Stimulated activated CD4-positive, alpha-beta T cell treated with anti-CD3 and anti-CD28 coated beads, TNF-alpha, amount 100 ng/mL, for 48 hours (primary cell): ENCODE measurements around the gene OGG1.
A peak's percentile ranks its signal among the peaks of the same experiment; 100 is the strongest.

Source experiments
- DNase-seq, 3 donors: peaks; one replicate each; pipeline ENCODE4 v3.0.0-alpha.2; 2020; ENCODE audit warnings: low read depth in 3 of 3

Gene OGG1

DNA sequence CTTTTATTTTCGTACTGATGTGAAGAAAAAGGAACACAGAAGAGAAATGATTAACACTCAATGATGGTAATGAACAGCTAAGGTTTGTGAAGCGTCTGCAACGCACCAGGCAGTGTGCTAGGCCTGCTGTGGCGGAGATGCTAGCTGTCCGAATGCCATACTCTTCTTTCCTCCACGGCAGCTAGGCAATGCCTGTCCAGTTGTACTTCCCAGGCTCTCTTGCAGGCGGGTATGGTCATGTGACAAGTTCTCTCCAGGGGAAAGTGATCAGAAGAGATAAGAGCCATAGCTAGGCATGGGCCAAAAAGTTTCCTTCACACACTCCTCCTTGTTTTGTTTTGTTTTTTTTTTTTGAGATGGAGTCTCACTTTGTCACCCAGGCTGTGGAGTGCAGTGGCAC is 35.9 kb downstream of the OGG1 start:
- DNase-seq: no peak

DNA sequence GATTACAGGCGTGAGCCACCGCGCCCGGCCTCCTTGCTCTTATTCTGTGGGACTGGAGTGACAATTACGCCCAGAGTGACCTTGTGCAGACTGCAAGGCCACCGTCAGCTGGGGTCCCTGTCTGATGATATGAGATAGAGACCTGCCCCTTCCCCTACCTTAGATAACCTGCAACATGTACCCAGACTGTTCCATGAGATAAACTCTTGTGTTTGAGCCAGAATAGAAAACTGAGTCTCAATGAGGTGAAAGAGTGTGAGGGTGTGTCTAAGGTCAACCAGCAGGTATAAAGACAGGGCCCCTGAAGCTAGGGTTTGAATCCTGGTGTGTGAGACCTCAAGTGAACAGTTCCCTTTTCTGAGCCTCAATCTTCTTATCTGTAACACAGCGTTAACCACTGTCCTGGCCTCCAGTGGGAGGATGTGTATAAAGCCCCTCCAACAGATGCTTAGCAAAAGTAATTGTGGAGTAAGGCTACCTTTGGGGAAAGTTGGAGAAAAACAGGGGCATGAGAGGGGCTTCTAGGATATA is 36.5 kb downstream of the OGG1 start:
- DNase-seq: no peak

DNA sequence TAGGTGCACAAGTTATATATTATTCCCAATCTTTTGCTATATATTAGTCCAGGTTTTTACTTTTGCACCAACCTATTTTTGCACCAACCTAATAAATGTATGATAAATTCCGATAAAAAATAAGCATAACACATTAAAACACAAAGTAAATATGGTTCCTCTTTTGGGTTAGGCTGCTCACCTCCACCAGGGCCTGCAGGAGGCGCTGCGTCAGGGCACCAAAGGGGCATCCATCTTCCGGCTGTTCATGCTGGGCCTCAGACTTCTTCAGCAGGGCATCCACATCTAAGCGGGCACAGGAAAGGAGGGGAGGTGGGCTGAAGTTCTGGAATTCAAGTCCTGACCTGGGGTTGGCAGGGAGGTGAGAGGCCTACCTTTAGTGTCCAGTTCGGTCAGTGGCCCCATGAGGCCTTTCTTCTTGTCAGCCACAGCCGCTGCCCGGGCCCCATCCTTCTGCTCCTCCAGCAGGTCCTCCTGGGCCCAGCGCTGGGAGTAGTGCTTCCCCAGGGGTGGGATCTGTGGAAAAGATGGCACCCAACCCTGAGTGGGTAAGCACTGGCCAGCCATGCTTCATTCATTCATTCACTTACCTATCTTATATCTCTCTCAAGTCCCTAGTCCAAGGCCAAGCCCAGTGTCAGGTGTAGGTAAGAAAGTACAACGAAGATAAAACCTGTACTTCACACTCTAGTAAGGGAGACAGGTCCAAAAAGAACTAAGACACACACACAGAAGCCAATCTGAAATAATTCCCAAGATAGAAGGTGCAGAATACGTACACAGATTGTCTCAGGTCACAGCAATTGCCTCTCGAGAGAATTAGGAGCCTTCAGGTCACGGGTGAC is 37.3 kb downstream of the OGG1 start:
- no peak for DNase-seq

DNA sequence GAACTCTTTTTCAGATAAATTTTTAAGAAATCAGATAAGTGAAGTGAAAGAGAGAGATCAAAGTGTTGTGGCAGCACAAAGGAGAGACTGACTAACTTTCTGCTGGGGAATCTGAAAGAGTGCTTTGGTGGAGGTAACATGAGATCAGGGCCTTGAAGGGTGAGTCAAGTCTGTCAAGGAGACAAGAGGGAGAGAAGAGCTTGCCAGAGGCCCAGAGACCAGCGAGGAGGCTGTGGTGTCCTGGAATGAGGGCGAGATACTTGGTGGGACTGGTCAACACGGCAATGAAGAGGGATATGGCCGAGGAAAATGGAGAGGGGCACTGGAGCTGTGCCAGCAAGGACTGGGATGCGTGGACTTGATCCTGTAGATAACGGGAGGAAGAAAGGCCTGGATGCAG is 38.0 kb downstream of the OGG1 start:
- no peak for DNase-seq

DNA sequence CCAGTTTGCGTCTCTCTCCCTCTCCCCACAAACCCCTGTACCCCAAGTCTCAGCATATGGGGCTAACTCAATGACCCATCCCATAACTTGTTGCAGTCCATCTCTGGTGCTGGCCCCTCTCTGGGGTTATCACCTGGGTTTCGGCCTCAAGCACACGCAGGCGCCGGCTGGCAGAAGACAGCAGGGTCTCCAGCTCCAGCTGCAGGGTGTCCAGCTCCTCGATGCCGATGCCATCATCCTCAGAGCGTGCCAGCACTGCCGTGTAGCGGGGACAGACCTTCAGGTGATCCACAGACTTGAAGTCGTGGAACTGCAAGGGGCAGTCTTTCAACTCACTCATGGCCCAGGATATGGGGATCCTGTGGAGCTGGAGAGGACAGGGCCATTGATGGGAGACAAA is 41.4 kb downstream of the OGG1 start:
- DNase-seq: no peak

DNA sequence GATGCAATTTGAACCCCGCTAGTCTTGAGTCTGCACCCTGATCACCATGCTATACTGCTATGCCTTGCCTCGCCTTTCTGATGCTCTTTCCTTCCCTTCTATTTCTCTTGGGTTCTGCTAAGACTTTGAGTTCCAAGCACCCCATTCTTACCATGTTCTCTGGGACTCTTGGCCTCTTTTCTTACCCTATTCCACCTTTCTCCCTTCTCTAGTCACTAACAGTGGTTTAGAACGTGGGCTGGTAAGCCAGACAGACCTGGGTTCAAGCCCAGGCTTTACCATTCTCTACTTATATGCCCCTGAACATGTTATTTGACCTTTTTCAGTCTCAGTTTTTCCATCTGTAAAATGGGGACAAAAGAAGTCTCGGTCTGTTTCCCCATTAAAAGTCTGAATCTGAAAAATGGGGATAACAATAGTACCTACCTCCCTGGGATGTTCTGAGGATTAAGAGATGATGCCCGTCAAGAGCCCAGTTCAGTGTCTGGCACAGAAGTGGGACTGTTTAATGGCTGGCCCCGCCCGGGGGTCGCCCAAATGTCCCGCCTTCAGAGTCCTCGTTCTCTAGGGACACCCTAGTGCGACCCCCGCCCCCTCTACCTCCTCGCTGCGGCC is 42.1 kb downstream of the OGG1 start:
- no peak for DNase-seq

DNA sequence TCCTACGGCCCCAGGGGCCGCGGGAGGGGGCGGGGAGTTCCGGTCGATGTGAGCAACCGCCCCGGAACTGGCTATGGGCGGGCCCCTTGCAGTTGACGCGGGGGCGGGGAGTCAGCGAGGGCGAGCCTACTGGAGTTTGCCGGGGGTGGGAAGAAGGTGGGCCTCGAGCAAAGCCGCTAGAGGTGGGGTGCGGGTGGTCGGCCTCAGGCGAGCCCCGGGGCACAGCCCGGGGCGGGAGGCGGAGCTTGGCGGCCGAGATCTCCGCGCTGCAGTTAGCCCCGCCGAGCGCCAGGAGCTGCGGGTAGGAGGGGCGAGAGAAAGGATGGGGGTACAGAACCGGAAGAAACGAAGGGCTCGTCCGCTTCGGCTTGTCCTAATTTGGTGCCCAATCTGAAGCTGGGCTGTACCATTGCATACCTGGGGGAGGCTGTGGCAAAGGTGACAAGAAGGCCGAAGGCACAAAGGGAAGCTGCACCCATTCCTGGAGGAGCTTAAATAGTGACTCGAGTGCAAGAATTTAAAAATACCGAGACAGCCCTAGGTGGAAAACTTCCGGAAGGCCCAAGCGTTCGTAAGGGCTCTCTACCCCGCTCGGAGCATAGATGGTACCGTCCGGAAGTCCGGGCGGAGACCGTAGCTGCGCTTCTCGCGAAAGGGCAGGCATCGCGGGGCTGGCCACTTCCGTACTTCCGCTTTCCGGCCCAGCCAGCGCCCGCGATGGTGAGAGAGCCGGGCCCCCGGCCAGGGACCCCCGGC is 42.8 kb downstream of the OGG1 start, which contains the start of the genes ARPC4 and TADA3:
TSS of gene ARPC4 (plus strand) at position 678 of the 756 bp plus-strand sequence. CDS start at position 718, 40 bp downstream.
TSS of gene TADA3 (minus strand) at position 69 of the 756 bp plus-strand sequence. CDS start 1,007 bp downstream, outside the sequence.
- peak; percentile 72 to 93 (median 80) for DNase-seq

DNA sequence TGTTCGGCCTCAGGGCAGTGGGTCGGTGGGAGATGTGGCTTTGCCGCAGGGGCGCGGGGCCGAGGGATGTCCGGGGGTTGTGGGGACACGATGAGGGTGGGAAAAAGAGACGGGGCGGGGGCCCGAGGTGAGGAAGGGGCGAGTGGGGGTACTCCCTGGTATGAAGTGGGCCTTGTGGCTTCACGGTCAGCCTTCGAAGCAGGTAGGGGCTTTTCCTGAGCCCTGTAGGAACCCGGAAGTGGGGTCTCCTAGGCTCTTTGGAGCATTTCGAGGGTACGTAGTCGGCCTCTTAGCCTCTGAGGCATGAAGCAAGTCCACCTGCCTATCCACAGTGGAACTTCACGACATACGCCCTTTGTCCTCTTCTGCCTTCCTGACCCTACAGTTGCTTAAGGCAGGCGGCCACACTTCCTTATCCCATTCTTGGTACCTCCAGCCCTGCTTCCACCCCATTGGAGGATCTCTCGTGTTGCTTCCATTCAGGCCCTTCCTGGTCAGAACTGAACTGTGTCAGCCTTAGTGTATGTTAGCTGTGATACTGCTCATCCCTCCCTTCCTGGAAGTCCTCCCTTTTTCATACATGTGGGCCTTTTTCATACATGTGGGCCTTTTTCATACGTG is 43.5 kb downstream of the OGG1 start:
- DNase-seq: no peak

DNA sequence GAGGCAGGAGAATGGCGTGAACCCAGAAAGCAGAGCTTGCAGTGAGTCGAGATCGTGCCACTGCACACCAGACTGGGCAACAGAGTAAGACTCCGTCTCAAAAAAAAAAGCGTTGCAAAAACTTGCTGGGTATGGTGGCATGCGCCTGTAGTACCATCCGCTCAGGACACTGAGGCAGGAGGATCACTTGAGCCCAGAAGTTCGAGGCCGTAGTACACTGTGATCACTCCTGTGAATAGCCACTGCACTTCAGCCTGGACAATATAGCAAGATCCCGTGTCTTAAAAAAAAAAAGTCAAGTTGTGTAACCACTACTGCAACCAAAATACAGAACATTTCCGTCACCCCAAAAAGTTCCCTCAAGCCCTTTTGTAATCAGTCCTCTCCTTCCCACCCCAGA is 44.6 kb downstream of the OGG1 start:
- DNase-seq: no peak

DNA sequence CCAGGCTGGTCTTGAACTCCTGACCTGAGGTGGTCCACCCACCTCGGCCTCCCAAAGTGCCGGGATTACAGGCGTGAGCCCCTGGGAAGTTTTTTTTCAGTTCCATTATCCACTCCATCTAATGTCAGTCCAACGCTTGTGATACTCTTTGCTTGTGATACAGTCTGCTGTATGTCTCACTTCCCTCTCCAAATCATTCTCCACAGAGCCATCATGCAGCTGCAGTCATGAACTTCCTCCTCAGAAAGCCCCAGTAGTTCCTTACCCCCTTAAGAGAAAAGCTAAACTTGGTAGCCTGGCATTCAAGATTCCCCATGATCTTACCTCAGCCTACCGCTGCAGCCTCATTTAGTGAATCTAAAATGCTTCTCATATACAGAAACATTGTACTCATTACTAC is 45.5 kb downstream of the OGG1 start:
- no peak for DNase-seq

DNA sequence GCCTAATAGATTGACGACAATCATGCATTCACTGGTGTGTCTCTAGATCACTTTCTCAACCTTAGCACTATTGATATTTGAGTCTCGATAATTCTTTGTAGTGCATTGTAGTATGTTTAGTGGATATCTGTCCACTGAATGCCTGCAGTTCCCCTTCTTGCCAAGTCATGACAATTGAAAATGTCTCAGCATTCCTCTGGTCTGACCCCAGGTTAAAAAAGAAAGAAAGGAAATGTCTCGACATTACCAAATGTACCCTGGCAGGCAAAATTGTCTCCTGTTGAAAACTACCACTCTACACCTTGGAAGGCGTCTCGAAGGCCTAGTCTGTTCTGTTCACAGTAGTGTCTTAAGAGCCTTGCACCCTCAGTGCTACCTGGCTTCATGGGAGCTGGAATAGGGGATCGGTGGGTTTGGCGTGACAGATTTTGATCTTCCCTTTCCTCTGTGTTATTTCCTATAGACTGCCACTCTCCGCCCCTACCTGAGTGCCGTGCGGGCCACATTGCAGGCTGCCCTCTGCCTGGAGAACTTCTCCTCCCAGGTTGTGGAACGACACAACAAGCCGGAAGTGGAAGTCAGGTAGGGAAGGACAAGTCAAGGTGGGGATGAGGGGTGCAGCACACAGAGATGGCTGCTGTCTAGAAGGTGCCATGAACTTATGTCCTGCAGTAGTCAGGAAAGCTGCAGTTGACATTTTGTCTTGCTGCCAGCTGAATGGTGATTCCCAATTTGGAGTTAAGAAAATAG is 47.6 kb downstream of the OGG1 start:
- DNase-seq: no peak

DNA sequence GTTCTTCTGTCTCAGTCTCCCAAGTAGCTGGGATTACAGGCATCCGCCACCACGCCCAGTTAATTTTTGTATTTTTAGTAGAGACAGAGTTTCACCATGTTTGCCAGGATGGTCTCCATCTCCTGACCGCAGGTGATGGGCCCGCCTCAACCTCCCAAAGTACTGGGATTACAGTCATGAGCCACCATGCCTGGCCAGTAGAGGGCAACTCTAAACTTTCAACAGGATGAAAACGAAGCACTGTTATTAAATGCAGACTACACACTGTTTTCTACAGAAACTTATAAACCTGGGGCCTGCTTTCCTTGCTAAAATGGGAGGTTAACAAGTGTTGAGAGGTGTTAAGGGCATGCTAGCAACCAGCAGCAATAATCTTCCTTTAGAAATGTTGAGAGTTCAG is 50.8 kb downstream of the OGG1 start:
- DNase-seq: no peak

DNA sequence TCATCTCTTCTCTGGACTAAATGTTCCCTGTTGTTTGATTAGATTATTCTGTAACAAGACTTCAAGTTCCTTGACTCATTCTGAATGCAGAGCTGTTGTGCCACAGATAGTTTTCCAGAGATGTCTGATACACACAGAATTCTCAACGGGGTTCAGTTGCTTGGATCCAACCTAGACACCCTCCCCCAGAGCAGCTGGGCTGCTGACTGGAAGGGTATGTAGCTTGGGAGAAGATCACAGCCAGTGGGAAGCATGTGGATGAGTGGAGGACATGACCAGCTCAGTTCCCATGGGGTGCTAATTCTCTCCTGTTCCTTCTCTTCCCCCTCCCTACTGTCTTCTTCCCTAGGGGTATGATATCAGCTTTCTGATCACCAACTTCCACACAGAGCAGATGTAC is 53.7 kb downstream of the OGG1 start:
- DNase-seq: no peak

DNA sequence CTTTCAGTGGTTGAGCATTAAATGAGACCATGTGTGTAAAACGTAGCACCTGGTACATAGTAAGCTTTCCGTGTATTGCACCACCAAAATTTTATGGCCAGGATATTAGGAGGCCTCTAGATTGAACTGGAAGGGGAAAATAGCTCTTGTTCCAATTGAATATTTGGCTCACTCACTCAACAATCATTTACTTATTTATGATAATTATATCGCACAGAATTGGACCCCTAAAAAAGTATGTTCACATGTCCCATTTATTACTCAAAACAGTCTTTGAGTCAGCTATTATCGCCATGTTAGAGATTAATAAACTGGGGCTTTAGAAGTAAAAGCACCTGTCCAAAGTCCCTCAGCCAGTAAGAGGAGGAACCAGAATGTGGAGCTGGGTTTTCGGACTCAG is 55.2 kb downstream of the OGG1 start:
- no peak for DNase-seq

DNA sequence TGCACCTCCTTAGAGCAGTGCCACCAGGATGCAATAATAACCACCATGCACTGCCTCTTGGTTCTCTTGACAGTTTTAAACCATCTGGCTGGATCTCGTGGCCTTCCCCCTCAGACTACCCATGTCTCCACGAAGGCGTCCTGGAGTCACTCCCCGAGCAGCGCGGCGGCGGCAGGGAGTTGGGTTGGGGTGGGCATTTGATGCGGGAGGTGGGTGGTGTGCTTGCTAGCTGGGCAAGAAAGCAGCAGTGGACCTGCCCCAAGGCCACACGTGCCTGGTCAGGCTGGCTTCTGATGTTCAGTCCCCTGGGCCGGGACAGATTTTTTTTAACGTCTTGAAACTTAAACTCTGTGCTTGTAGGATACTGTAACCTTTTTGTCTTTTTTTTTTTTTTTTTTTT is 56.4 kb downstream of the OGG1 start:
- DNase-seq: no peak
